HepG2 (cell line): Measurements from ENCODE around the gene KCNQ1OT1. TPM values are rescaled to one million over a fixed set of nuclear protein-coding genes. Genes with fewer than 3 reads are reported as not detected.

ENCODE experiments used
- CAMTA2 ChIP-seq: sonication (generic); formaldehyde crosslinking; IDR thresholded peaks from 2 replicates; pipeline ENCODE4 v1.4.0; 2020; ENCODE audit warnings: mild to moderate bottlenecking, missing genetic modification reagents, borderline replicate concordance
- GABPB1 ChIP-seq: IDR thresholded peaks from 2 replicates; pipeline ENCODE4 v1.6.1; 2016; ENCODE audit warnings: mild to moderate bottlenecking, missing genetic modification reagents, moderate library complexity, missing compliant biosample characterization
- GATA4 ChIP-seq: sonication (generic); IDR thresholded peaks from 2 replicates; pipeline ENCODE4 v1.6.1; 2016; ENCODE audit warnings: antibody characterized with exemption, low read depth, borderline replicate concordance
- HNRNPL ChIP-seq: fragments of 200-400 bp; formaldehyde crosslinking; IDR thresholded peaks from 2 replicates; pipeline ENCODE4 v1.6.1; 2017; ENCODE audit warnings: mild to moderate bottlenecking, low read depth, low read length
- NR1H2 ChIP-seq: sonication (generic); formaldehyde crosslinking; IDR thresholded peaks from 2 replicates; pipeline ENCODE4 v1.8.1; 2022; ENCODE audit warnings: low read depth, missing genetic modification reagents, borderline replicate concordance
- SETDB1 ChIP-seq: sonication (generic); formaldehyde crosslinking; IDR thresholded peaks from 2 replicates; pipeline ENCODE4 v1.5.1; 2020; ENCODE audit warnings: missing genetic modification reagents, mild to moderate bottlenecking, borderline replicate concordance
- TBX2 ChIP-seq: sonication (generic); formaldehyde crosslinking; IDR thresholded peaks from 2 replicates; pipeline ENCODE4 v1.5.0; 2020; ENCODE audit warnings: missing genetic modification reagents, mild to moderate bottlenecking, borderline replicate concordance
- ZFP82 ChIP-seq: sonication (generic); formaldehyde crosslinking; IDR thresholded peaks from 2 replicates; pipeline ENCODE4 v1.5.1; 2020; ENCODE audit warnings: mild to moderate bottlenecking, missing genetic modification reagents, borderline replicate concordance
- ZIK1 ChIP-seq: sonication (generic); formaldehyde crosslinking; IDR thresholded peaks from 2 replicates; pipeline ENCODE4 v1.5.0; 2020; ENCODE audit warnings: mild to moderate bottlenecking, low read depth, missing genetic modification reagents, borderline replicate concordance
- ZNF121 ChIP-seq: sonication (generic); formaldehyde crosslinking; IDR thresholded peaks from 2 replicates; pipeline ENCODE4 v1.5.0; 2020; ENCODE audit warnings: mild to moderate bottlenecking, missing genetic modification reagents
- ZNF570 ChIP-seq: sonication (generic); formaldehyde crosslinking; IDR thresholded peaks from 2 replicates; pipeline ENCODE4 v1.4.0; 2020; ENCODE audit warnings: mild to moderate bottlenecking, missing genetic modification reagents, borderline replicate concordance
- ZNF616 ChIP-seq: sonication (generic); formaldehyde crosslinking; IDR thresholded peaks from 2 replicates; pipeline ENCODE4 v1.5.0; 2020; ENCODE audit warnings: low read depth, mild to moderate bottlenecking, missing genetic modification reagents
- ZNF83 ChIP-seq: sonication (generic); formaldehyde crosslinking; IDR thresholded peaks from 2 replicates; pipeline ENCODE4 v1.4.0; 2020; ENCODE audit warnings: missing genetic modification reagents, mild to moderate bottlenecking, borderline replicate concordance
- polyA plus RNA-seq, 8 experiments: library from polyadenylated mRNA; depleted of rRNA in 3 of 8; stranded (reverse) in 7 of 8; unstranded in 1 of 8; fragments of >200 nt; fragmentation: Illumina TruSeq in 4 of 8; extraction: Trizol in 4 of 8; gene quantifications; 2 replicates each; pipeline versions ENCODE4 v1.2.1 to v1.2.3, GENCODE V29; 2011 to 2016; ENCODE audit warnings: low read depth in 4 of 8, missing spikeins in 1 of 8, mixed read lengths in 1 of 8; ENCODE audit not compliant: insufficient read depth in 1 of 8
- total RNA-seq, 5 experiments: library from RNA; depleted of rRNA; stranded (reverse); fragments of >200 nt; fragmentation: Illumina TruSeq; extraction: Trizol; gene quantifications; 2 replicates each; pipeline ENCODE4 v1.2.3, GENCODE V29; 2016; ENCODE audit warnings: low read depth in 1 of 5
- TF ChIP-seq, protein P1 (sequence below), 2 experiments: sonication (generic) in 1 of 2; formaldehyde crosslinking in 1 of 2; IDR thresholded peaks; 2 replicates each; pipeline versions ENCODE4 v1.5.1 to v1.6.1; 2011 to 2020; ENCODE audit warnings: borderline replicate concordance in 1 of 2, low read depth in 1 of 2, low read length in 1 of 2, mild to moderate bottlenecking in 1 of 2, missing genetic modification reagents in 1 of 2, moderate library complexity in 1 of 2
- TF ChIP-seq, protein P2 (sequence below): sonication (generic); formaldehyde crosslinking; IDR thresholded peaks from 2 replicates; pipeline ENCODE4 v1.4.0; 2020; ENCODE audit warnings: mild to moderate bottlenecking, missing genetic modification reagents
- TF ChIP-seq, protein P3 (sequence below): sonication (generic); formaldehyde crosslinking; IDR thresholded peaks from 2 replicates; pipeline ENCODE4 v1.8.1; 2023; ENCODE audit warnings: missing genetic modification reagents, inconsistent platforms, borderline replicate concordance
- TF ChIP-seq, protein P4 (sequence below): sonication (generic); formaldehyde crosslinking; IDR thresholded peaks from 2 replicates; pipeline ENCODE4 v1.4.0; 2020; ENCODE audit warnings: missing genetic modification reagents
- TF ChIP-seq, protein P5 (sequence below): sonication (generic); formaldehyde crosslinking; conservative IDR thresholded peaks from 2 replicates; pipeline ENCODE4 v1.4.0; 2020; ENCODE audit warnings: missing genetic modification reagents

Gene KCNQ1OT1
- total and polyA plus RNA-seq, 2 of the 13 experiments (the other 11 are each of a cell fraction or from before 2014, with no cell fraction given), result 1.3 to 18.9 TPM

DNA sequence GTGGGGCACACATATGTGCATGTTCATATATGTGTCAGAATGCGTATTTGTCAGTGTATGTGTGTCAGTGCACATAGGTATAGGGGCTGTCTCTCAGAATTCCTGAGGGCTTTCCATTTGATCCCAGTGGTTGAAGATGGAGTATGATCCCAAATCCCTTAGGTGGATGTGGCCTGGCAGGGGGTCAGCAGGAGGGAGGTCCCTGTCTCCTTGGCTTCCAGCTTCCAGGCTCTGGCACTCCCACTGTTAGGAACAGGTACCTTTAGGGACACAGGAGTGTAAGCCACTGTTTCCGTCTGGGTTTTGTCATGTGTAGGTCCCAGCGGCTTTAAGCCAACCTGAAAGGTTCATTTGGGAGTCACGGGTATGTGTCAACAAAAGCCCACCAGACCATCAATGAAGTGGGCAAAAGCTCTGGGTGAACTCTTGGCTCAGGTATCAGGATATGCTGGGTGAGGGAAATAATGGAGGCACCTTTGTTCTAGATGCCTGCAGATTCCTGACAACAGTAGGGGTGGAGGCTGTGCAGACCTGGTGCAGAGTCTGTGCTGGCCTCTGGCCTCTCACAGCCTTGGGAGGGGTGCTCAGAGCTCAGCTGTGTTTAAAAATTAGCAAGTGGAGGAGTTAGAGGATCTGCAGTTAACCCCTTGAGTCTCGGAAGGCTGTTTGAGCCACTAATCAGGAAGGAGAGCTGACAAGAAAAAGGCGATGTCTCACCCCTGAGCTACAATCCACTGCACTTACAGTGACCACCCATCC lies 9.0 kb downstream of the KCNQ1OT1 start (continued):
- no peak for TF ChIP-seq ZNF121 (CRISPR knock-in tag)
- TF ChIP-seq ZFP82 (CRISPR knock-in tag), result no peak
- TF ChIP-seq SETDB1 (CRISPR knock-in tag), result no peak
- TF ChIP-seq CAMTA2 (CRISPR knock-in tag), result no peak
- TF ChIP-seq ZNF616 (CRISPR knock-in tag), result no peak
- 0 out of 2 replicates have a peak, but pooled peaks have one; percentile 24 for TF ChIP-seq TBX2
- no peak for TF ChIP-seq NR1H2
- no peak for TF ChIP-seq ZNF570 (CRISPR knock-in tag)
- TF ChIP-seq, protein P1, sequence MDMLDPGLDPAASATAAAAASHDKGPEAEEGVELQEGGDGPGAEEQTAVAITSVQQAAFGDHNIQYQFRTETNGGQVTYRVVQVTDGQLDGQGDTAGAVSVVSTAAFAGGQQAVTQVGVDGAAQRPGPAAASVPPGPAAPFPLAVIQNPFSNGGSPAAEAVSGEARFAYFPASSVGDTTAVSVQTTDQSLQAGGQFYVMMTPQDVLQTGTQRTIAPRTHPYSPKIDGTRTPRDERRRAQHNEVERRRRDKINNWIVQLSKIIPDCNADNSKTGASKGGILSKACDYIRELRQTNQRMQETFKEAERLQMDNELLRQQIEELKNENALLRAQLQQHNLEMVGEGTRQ (IDR thresholded peaks at IDR 0.05; ENCODE audit: low read depth, low read length), result no peak
- TF ChIP-seq, protein P1 (CRISPR knock-in tag; IDR thresholded peaks at IDR 0.05; ENCODE audit: borderline replicate concordance), result no peak
- no peak for TF ChIP-seq GATA4
- TF ChIP-seq, protein P2, sequence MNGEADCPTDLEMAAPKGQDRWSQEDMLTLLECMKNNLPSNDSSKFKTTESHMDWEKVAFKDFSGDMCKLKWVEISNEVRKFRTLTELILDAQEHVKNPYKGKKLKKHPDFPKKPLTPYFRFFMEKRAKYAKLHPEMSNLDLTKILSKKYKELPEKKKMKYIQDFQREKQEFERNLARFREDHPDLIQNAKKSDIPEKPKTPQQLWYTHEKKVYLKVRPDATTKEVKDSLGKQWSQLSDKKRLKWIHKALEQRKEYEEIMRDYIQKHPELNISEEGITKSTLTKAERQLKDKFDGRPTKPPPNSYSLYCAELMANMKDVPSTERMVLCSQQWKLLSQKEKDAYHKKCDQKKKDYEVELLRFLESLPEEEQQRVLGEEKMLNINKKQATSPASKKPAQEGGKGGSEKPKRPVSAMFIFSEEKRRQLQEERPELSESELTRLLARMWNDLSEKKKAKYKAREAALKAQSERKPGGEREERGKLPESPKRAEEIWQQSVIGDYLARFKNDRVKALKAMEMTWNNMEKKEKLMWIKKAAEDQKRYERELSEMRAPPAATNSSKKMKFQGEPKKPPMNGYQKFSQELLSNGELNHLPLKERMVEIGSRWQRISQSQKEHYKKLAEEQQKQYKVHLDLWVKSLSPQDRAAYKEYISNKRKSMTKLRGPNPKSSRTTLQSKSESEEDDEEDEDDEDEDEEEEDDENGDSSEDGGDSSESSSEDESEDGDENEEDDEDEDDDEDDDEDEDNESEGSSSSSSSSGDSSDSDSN (CRISPR knock-in tag), result no peak
- no peak for TF ChIP-seq ZIK1 (CRISPR knock-in tag)
- TF ChIP-seq, protein P3, sequence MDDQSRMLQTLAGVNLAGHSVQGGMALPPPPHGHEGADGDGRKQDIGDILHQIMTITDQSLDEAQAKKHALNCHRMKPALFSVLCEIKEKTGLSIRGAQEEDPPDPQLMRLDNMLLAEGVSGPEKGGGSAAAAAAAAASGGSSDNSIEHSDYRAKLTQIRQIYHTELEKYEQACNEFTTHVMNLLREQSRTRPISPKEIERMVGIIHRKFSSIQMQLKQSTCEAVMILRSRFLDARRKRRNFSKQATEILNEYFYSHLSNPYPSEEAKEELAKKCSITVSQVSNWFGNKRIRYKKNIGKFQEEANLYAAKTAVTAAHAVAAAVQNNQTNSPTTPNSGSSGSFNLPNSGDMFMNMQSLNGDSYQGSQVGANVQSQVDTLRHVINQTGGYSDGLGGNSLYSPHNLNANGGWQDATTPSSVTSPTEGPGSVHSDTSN (CRISPR knock-in tag), result no peak
- TF ChIP-seq, protein P4, sequence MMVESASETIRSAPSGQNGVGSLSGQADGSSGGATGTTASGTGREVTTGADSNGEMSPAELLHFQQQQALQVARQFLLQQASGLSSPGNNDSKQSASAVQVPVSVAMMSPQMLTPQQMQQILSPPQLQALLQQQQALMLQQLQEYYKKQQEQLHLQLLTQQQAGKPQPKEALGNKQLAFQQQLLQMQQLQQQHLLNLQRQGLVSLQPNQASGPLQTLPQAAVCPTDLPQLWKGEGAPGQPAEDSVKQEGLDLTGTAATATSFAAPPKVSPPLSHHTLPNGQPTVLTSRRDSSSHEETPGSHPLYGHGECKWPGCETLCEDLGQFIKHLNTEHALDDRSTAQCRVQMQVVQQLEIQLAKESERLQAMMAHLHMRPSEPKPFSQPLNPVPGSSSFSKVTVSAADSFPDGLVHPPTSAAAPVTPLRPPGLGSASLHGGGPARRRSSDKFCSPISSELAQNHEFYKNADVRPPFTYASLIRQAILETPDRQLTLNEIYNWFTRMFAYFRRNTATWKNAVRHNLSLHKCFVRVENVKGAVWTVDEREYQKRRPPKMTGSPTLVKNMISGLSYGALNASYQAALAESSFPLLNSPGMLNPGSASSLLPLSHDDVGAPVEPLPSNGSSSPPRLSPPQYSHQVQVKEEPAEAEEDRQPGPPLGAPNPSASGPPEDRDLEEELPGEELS (CRISPR knock-in tag), result 0 out of 2 replicates have a peak, but pooled peaks have one; percentile 10
- TF ChIP-seq, protein P5, sequence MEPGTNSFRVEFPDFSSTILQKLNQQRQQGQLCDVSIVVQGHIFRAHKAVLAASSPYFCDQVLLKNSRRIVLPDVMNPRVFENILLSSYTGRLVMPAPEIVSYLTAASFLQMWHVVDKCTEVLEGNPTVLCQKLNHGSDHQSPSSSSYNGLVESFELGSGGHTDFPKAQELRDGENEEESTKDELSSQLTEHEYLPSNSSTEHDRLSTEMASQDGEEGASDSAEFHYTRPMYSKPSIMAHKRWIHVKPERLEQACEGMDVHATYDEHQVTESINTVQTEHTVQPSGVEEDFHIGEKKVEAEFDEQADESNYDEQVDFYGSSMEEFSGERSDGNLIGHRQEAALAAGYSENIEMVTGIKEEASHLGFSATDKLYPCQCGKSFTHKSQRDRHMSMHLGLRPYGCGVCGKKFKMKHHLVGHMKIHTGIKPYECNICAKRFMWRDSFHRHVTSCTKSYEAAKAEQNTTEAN (CRISPR knock-in tag), result no peak
- no peak for TF ChIP-seq HNRNPL
- no peak for TF ChIP-seq GABPB1 (CRISPR knock-in tag)
- no peak for TF ChIP-seq ZNF83 (CRISPR knock-in tag)
